ENCODE data around the gene CEP126.
A peak's percentile ranks its signal among the peaks of the same experiment; 100 is the strongest.

Gene CEP126

GRCh38 chr11:102026217-102026616, 111.4 kb downstream of the CEP126 start:
- Histone ChIP-seq H3K36me3 (ENCODE audit: control insufficient read depth in 4 of 4, insufficient read depth in 4 of 4, low read length in 3 of 4) (no peaks in the 10 kb centered on the region), H3K27me3 (replicated peaks in 2 of 5; ENCODE audit: control insufficient read depth in 4 of 5, insufficient read depth in 5 of 5, low read length in 4 of 5) (peaks cover 0 to 43% (median 3%) of the 10 kb centered on the region in 5 experiments), H3K9me3 (ENCODE audit: control extremely low read depth in 1 of 5, control insufficient read depth in 4 of 5, insufficient read depth in 2 of 5, low read depth in 1 of 5, low read length in 4 of 5) (no peaks in the 10 kb centered on the region), H3K27ac (ENCODE audit: insufficient read depth in 1 of 2, low read depth in 1 of 2, low read length in 2 of 2, poor library complexity in 1 of 2, severe bottlenecking in 2 of 2) (no peak overlapping the region), H3K4me3 (ENCODE audit: control insufficient read depth in 1 of 7, extremely low read depth in 1 of 7, insufficient read depth in 4 of 7, low read depth in 2 of 7, low read length in 6 of 7) (no peak overlapping the region), H3K4me1 (ENCODE audit: control extremely low read depth in 1 of 4, control insufficient read depth in 4 of 4, insufficient read depth in 4 of 4, low read length in 3 of 4) (no peaks in the 10 kb centered on the region)
- POLR2A ChIA-PET, result no interaction called here
- DNase-seq, result no peak
- CTCF ChIA-PET, result no interaction called here
- 100% methylated on average over 1 of the region's 4 CpGs for WGBS (ENCODE audit: insufficient coverage)

DNA sequence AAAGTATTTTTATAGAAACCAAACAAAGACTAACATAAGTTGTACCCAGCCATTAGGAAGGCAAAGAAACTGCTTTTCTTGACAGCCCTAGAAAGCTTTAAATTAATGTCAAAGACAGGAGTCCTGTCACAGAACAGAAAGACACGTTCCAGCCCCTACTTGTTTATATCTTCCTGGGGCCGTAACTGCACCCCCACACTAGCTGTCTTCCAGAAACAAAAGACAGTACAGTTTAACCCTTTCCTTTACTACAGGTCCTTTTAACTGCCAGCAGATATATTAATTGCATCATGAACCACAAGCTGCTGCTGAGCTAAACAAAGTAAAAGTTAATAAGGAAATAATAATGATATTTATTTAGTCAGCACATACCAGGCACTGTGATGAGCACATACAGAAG, 112.1 kb downstream of the CEP126 start:
- no peaks in the 10 kb centered on the region for H3K36me3 ChIP-seq (ENCODE audit: control insufficient read depth in 4 of 4, insufficient read depth in 4 of 4, low read length in 3 of 4)
- no peaks in the 10 kb centered on the region for H3K4me1 ChIP-seq (ENCODE audit: control extremely low read depth in 1 of 4, control insufficient read depth in 4 of 4, insufficient read depth in 4 of 4, low read length in 3 of 4)
- no peak for DNase-seq
- no peak overlapping the region for H3K27ac ChIP-seq (ENCODE audit: insufficient read depth in 1 of 2, low read depth in 1 of 2, low read length in 2 of 2, poor library complexity in 1 of 2, severe bottlenecking in 2 of 2)
- H3K4me3 ChIP-seq (ENCODE audit: control insufficient read depth in 1 of 7, extremely low read depth in 1 of 7, insufficient read depth in 4 of 7, low read depth in 2 of 7, low read length in 6 of 7), result no peak overlapping the region
- CTCF ChIA-PET, result no interaction called here
- peaks cover 0 to 43% (median 3%) of the 10 kb centered on the region in 5 experiments for H3K27me3 ChIP-seq (replicated peaks in 2 of 5; ENCODE audit: control insufficient read depth in 4 of 5, insufficient read depth in 5 of 5, low read length in 4 of 5)
- WGBS (ENCODE audit: insufficient coverage), result 7% methylated on average over 2 of the region's 2 CpGs
- POLR2A ChIA-PET, result no interaction called here
- H3K9me3 ChIP-seq (ENCODE audit: control extremely low read depth in 1 of 5, control insufficient read depth in 4 of 5, insufficient read depth in 2 of 5, low read depth in 1 of 5, low read length in 4 of 5), result no peaks in the 10 kb centered on the region

GRCh38 chr11:102036757-102037156, 121.9 kb downstream of the CEP126 start:
- no peak for DNase-seq
- Histone ChIP-seq H3K36me3 (ENCODE audit: control insufficient read depth in 4 of 4, insufficient read depth in 4 of 4, low read length in 3 of 4) (no peaks in the 10 kb centered on the region), H3K4me1 (ENCODE audit: control extremely low read depth in 1 of 4, control insufficient read depth in 4 of 4, insufficient read depth in 4 of 4, low read length in 3 of 4) (no peaks in the 10 kb centered on the region), H3K27me3 (replicated peaks in 2 of 5; ENCODE audit: control insufficient read depth in 4 of 5, insufficient read depth in 5 of 5, low read length in 4 of 5) (peaks cover 0 to 2% (median 0%) of the 10 kb centered on the region in 5 experiments), H3K9me3 (ENCODE audit: control extremely low read depth in 1 of 5, control insufficient read depth in 4 of 5, insufficient read depth in 2 of 5, low read depth in 1 of 5, low read length in 4 of 5) (no peaks in the 10 kb centered on the region), H3K4me3 (ENCODE audit: control insufficient read depth in 1 of 7, extremely low read depth in 1 of 7, insufficient read depth in 4 of 7, low read depth in 2 of 7, low read length in 6 of 7) (no peak overlapping the region), H3K27ac (ENCODE audit: insufficient read depth in 1 of 2, low read depth in 1 of 2, low read length in 2 of 2, poor library complexity in 1 of 2, severe bottlenecking in 2 of 2) (no peak overlapping the region)
- ChIA-PET CTCF (no interaction called here), POLR2A (no interaction called here)
- WGBS (ENCODE audit: insufficient coverage), result no CpG with 5 or more reads among the region's 1 CpG

- no CpG with 5 or more reads among the region's 4 CpGs for WGBS (ENCODE audit: insufficient coverage)
- no peak for DNase-seq
- H3K4me1 ChIP-seq (ENCODE audit: control extremely low read depth in 1 of 4, control insufficient read depth in 4 of 4, insufficient read depth in 4 of 4, low read length in 3 of 4), result peaks cover 0 to 9% (median 4%) of the 10 kb centered on the region in 4 experiments
- H3K36me3 ChIP-seq (ENCODE audit: control insufficient read depth in 4 of 4, insufficient read depth in 4 of 4, low read length in 3 of 4), result no peaks in the 10 kb centered on the region
- H3K27me3 ChIP-seq (replicated peaks in 2 of 5; ENCODE audit: control insufficient read depth in 4 of 5, insufficient read depth in 5 of 5, low read length in 4 of 5), result peaks cover 6 to 54% (median 24%) of the 10 kb centered on the region in 5 experiments
- peaks cover 0 to 5% (median 2%) of the 10 kb centered on the region in 5 experiments for H3K9me3 ChIP-seq (ENCODE audit: control extremely low read depth in 1 of 5, control insufficient read depth in 4 of 5, insufficient read depth in 2 of 5, low read depth in 1 of 5, low read length in 4 of 5)
- POLR2A ChIA-PET, result no interaction called here
- CTCF ChIA-PET, result no interaction called here
- peak overlapping the region in 2 of 7 experiments; percentile 25 to 26 for H3K4me3 ChIP-seq (ENCODE audit: control insufficient read depth in 1 of 7, extremely low read depth in 1 of 7, insufficient read depth in 4 of 7, low read depth in 2 of 7, low read length in 6 of 7)
- no peak overlapping the region for H3K27ac ChIP-seq (ENCODE audit: insufficient read depth in 1 of 2, low read depth in 1 of 2, low read length in 2 of 2, poor library complexity in 1 of 2, severe bottlenecking in 2 of 2)
These were observed 132.0 kb downstream of the CEP126 start for GRCh38 chr11:102046841-102047240.

DNA sequence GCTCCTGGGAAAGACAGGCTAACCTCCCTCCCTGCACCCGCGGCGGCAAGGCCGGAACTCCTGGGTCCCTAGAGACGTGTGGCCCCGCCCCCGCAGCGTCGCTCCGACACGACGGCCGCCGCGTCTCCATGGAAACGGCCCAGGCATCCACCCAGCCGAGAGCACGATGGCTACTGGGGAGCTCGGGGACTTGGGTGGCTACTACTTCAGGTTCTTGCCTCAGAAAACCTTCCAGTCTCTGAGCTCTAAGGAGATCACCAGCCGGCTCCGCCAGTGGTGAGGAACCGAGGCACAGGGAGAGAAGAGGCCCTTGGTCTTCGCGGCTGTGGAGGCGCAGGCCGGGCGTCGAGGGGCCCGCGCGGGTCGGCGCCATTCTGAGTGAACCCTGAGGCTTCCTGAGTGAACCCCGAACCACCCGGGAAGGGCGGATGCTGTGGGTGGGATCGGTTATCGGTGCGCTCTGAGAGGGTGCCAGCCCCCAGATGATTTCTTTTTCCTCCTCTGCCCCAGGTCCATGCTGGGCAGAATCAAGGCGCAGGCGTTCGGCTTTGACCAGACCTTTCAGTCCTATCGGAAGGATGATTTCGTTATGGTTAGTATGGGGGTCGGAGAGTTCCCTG, 132.6 kb downstream of the CEP126 start, which contains the start of gene CFAP300:
CFAP300 (plus strand) TSS at position 133 of the 620 bp plus-strand sequence; CDS start at position 167, 34 bp downstream.
- WGBS (ENCODE audit: insufficient coverage), result under 1% methylated on average over 33 of the region's 45 CpGs
- DNase-seq, result peak in 2 of 3 donors; percentile 24 to 34
- H3K36me3 ChIP-seq (ENCODE audit: control insufficient read depth in 4 of 4, insufficient read depth in 4 of 4, low read length in 3 of 4), result no peaks in the 10 kb centered on the region
- no peak within 1 kb of the TSS for H3K27ac ChIP-seq (ENCODE audit: insufficient read depth in 1 of 2, low read depth in 1 of 2, low read length in 2 of 2, poor library complexity in 1 of 2, severe bottlenecking in 2 of 2)
- POLR2A ChIA-PET, result no interaction called here
- peaks cover 0 to 5% (median 2%) of the 10 kb centered on the region in 5 experiments for H3K9me3 ChIP-seq (ENCODE audit: control extremely low read depth in 1 of 5, control insufficient read depth in 4 of 5, insufficient read depth in 2 of 5, low read depth in 1 of 5, low read length in 4 of 5)
- H3K4me3 ChIP-seq (ENCODE audit: control insufficient read depth in 1 of 7, extremely low read depth in 1 of 7, insufficient read depth in 4 of 7, low read depth in 2 of 7, low read length in 6 of 7), result peak within 1 kb of the TSS in 4 of 7 experiments; percentile 6 to 26 (median 18)
- H3K4me1 ChIP-seq (ENCODE audit: control extremely low read depth in 1 of 4, control insufficient read depth in 4 of 4, insufficient read depth in 4 of 4, low read length in 3 of 4), result peaks cover 0 to 9% (median 4%) of the 10 kb centered on the region in 4 experiments
- CTCF ChIA-PET, result no interaction called here
- peaks cover 6 to 54% (median 24%) of the 10 kb centered on the region in 5 experiments for H3K27me3 ChIP-seq (replicated peaks in 2 of 5; ENCODE audit: control insufficient read depth in 4 of 5, insufficient read depth in 5 of 5, low read length in 4 of 5)

Measured in common myeloid progenitor, CD34-positive (primary cell).